Kidney epithelial cell (primary cell): ENCODE data around the gene CYS1. TPM values are rescaled to one million over a fixed set of nuclear protein-coding genes. Genes with fewer than 3 reads are reported as not detected.

ENCODE experiments used
- DNase-seq: peaks from one replicate; pipeline ENCODE4 v3.0.0-alpha.2; 2010; ENCODE audit warnings: low read depth
- H3K27me3 ChIP-seq: 2 replicates; pipeline ENCODE4 v1.6.0; 2011; ENCODE audit warnings: low read length; ENCODE audit not compliant: control insufficient read depth, insufficient read depth
- H3K36me3 ChIP-seq: 2 replicates; pipeline ENCODE4 v1.5.1; 2011; ENCODE audit warnings: low read length; ENCODE audit not compliant: control insufficient read depth, insufficient read depth
- H3K4me3 ChIP-seq: 2 replicates; pipeline ENCODE4 v1.5.1; 2011; ENCODE audit warnings: low read depth, mild to moderate bottlenecking, control low read depth, low read length
- total RNA-seq: library from RNA; depleted of rRNA; stranded (reverse); fragments of >200 nt; gene quantifications from 2 replicates; pipeline ENCODE4 v1.2.3, GENCODE V29; 2015
- TF ChIP-seq, protein P1 (sequence below): IDR thresholded peaks from 2 replicates; pipeline ENCODE4 v1.5.1; 2011; ENCODE audit warnings: mild to moderate bottlenecking, moderate library complexity, low read length, control low read depth, inconsistent platforms; ENCODE audit not compliant: insufficient read depth, poor library complexity, severe bottlenecking

The CYS1 gene, protein sequence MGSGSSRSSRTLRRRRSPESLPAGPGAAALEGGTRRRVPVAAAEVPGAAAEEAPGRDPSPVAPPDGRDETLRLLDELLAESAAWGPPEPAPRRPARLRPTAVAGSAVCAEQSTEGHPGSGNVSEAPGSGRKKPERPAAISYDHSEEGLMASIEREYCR
- 9.8 and 12.2 TPM in 2 replicates for total RNA-seq

DNA sequence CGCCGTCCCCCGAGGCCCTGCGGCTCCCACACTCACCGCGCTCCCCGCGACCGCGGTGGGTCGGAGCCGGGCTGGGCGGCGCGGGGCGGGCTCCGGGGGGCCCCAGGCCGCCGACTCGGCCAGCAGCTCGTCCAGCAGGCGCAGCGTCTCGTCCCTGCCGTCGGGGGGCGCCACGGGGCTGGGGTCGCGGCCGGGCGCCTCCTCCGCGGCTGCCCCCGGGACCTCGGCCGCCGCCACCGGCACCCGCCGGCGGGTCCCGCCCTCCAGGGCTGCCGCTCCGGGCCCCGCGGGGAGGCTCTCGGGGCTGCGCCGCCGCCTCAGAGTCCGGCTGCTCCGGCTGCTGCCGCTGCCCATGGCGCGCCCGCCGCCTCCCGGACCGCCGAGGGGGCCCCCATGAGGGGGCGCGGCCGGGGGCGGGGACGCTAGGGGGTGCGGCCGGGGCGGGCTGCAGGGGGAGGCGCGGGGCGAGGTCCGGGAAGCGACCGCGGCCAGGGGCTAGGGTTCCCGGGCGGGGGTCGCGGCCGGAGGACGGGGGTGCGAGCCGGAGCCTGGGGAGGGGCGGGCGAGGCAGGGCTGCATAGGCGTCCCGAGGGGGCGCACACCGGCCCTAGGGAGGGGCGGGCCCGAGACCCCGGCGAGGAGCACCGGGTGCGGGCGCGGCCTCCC lies at the start of gene CYS1:
TSS of gene CYS1 (minus strand) at position 542 of the 666 bp plus-strand sequence. CDS start at position 354, 188 bp downstream.
- TF ChIP-seq, protein P1, sequence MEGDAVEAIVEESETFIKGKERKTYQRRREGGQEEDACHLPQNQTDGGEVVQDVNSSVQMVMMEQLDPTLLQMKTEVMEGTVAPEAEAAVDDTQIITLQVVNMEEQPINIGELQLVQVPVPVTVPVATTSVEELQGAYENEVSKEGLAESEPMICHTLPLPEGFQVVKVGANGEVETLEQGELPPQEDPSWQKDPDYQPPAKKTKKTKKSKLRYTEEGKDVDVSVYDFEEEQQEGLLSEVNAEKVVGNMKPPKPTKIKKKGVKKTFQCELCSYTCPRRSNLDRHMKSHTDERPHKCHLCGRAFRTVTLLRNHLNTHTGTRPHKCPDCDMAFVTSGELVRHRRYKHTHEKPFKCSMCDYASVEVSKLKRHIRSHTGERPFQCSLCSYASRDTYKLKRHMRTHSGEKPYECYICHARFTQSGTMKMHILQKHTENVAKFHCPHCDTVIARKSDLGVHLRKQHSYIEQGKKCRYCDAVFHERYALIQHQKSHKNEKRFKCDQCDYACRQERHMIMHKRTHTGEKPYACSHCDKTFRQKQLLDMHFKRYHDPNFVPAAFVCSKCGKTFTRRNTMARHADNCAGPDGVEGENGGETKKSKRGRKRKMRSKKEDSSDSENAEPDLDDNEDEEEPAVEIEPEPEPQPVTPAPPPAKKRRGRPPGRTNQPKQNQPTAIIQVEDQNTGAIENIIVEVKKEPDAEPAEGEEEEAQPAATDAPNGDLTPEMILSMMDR, result no peak
- Histone ChIP-seq H3K36me3 (no peaks in the 10 kb centered on the region), H3K27me3 (peaks cover 8% of the 10 kb centered on the region), H3K4me3 (peak within 1 kb of the TSS; percentile 56)
- DNase-seq, result no peak

DNA sequence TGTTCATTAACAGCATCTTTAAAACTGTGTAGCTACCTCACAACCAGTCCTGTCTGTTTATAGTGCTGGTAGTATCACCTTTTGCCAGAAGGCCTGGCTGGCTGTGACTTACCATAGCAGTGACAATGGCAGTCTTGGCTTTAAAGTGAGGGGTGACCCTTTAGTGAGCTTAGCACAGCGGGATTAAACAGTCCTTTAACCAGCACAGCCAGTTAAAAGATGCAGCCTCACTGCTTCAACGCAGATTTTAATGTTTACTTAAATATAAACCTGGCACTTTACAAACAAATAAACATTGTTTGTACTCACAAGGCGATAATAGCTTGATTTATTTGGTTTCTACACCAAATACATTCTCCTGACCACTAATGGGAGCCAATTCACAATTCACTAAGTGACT lies 49.3 kb upstream of the CYS1 start:
- no peaks in the 10 kb centered on the region for H3K36me3 ChIP-seq
- H3K27me3 ChIP-seq, result no peaks in the 10 kb centered on the region
- TF ChIP-seq, protein P1, result no peak
- no peak for DNase-seq
- H3K4me3 ChIP-seq, result no peak overlapping the region

GRCh38 chr2:10128420-10128819 lies 48.2 kb upstream of the CYS1 start:
- H3K36me3 ChIP-seq, result no peaks in the 10 kb centered on the region

DNA sequence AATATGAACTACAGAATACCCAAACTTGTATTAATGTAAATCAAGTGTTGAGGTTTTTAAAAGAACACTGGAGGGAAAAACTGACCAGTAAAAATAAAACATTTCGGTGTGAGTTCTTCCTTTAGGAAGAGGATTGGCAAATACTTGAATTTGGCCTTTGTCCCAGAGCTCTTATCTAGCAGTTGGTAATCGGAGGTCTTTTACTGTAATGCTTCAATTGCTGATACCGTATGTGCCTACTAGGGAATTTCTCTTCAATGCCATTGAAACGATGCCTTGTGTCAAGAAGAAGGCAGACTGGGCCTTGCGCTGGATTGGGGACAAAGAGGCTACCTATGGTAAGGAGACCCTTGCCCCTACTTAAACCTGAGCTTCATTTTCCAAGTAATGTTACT lies 46.4 kb upstream of the CYS1 start:
- TF ChIP-seq, protein P1, result no peak
- no peaks in the 10 kb centered on the region for H3K36me3 ChIP-seq
- no peaks in the 10 kb centered on the region for H3K27me3 ChIP-seq
- no peak for DNase-seq
- no peak overlapping the region for H3K4me3 ChIP-seq

More at GRCh38 chr2:10128420-10128819, 48.2 kb upstream of the CYS1 start:
- Histone ChIP-seq H3K27me3 (no peaks in the 10 kb centered on the region), H3K4me3 (no peak overlapping the region)
- no peak for DNase-seq
- TF ChIP-seq, protein P1, result no peak

- no peak overlapping the region for H3K4me3 ChIP-seq
- no peak for DNase-seq
- TF ChIP-seq, protein P1, result no peak
- no peaks in the 10 kb centered on the region for H3K27me3 ChIP-seq
- no peaks in the 10 kb centered on the region for H3K36me3 ChIP-seq
Observed at GRCh38 chr2:10125842-10126631, 45.8 kb upstream of the CYS1 start.
